Loucy (cell line): ENCODE measurements around the gene MYH14.

ENCODE experiments used
- H2AFZ ChIP-seq: fragments of 200-600 bp; sonication (generic); 2 replicates; pipeline ENCODE4 v1.6.0; 2016; ENCODE audit warnings: antibody characterized with exemption, mild to moderate bottlenecking, low read length, moderate library complexity
- H3F3A ChIP-seq: fragments of 200-600 bp; 2 replicates; pipeline ENCODE4 v1.6.0; 2016; ENCODE audit warnings: antibody characterized with exemption, low read depth, mild to moderate bottlenecking
- H3K27me3 ChIP-seq: fragments of 200-600 bp; sonication (generic); 2 replicates; pipeline ENCODE4 v1.6.1; 2014; ENCODE audit warnings: low read length, mild to moderate bottlenecking; ENCODE audit not compliant: insufficient read depth, poor library complexity, severe bottlenecking
- H3K36me3 ChIP-seq: fragments of 200-600 bp; sonication (generic); 2 replicates; pipeline ENCODE4 v1.6.1; 2016; ENCODE audit warnings: low read length; ENCODE audit not compliant: insufficient read depth
- H3K4me1 ChIP-seq: fragments of 200-600 bp; sonication (generic); 2 replicates; pipeline ENCODE4 v1.5.1; 2014; ENCODE audit warnings: low read length, mild to moderate bottlenecking; ENCODE audit not compliant: insufficient read depth, poor library complexity, severe bottlenecking
- H3K4me2 ChIP-seq: fragments of 200-600 bp; sonication (generic); 2 replicates; pipeline ENCODE4 v1.6.0; 2014; ENCODE audit warnings: antibody characterized with exemption, low read length, low read depth, mild to moderate bottlenecking; ENCODE audit not compliant: poor library complexity, severe bottlenecking
- H3K4me3 ChIP-seq: fragments of 200-600 bp; sonication (generic); 2 replicates; pipeline ENCODE4 v1.5.1; 2014; ENCODE audit warnings: low read length, mild to moderate bottlenecking, mixed read lengths; ENCODE audit not compliant: poor library complexity, severe bottlenecking
- H3K79me2 ChIP-seq: fragments of 200-600 bp; sonication (generic); 2 replicates; pipeline ENCODE4 v1.6.1; 2014; ENCODE audit warnings: low read length; ENCODE audit not compliant: insufficient read depth
- H3K9ac ChIP-seq: fragments of 200-600 bp; sonication (generic); 2 replicates; pipeline ENCODE4 v1.6.0; 2014; ENCODE audit warnings: mild to moderate bottlenecking, low read depth, low read length, moderate library complexity; ENCODE audit not compliant: poor library complexity, severe bottlenecking
- H3K9me2 ChIP-seq: fragments of 200-600 bp; sonication (generic); replicated peaks from 2 replicates; pipeline ENCODE4 v1.6.1; 2016; ENCODE audit warnings: low read depth, low read length, mixed read lengths
- H3K9me3 ChIP-seq: fragments of 200-600 bp; sonication (generic); 2 replicates; pipeline ENCODE4 v1.6.1; 2014; ENCODE audit warnings: mild to moderate bottlenecking, antibody characterized with exemption, low read length, low read depth; ENCODE audit not compliant: insufficient read depth
- H4K20me1 ChIP-seq: fragments of 200-600 bp; sonication (generic); 2 replicates; pipeline ENCODE4 v1.6.0; 2014; ENCODE audit warnings: antibody characterized with exemption, low read length, mild to moderate bottlenecking; ENCODE audit not compliant: insufficient read depth, poor library complexity, severe bottlenecking
- EZH2phosphoT487 ChIP-seq: fragments of 200-600 bp; IDR thresholded peaks from 2 replicates; pipeline ENCODE4 v1.6.1; 2018; ENCODE audit warnings: antibody characterized with exemption, mild to moderate bottlenecking, moderate library complexity, borderline replicate concordance
- TF ChIP-seq, protein P1 (sequence below): fragments of 200-600 bp; sonication (generic); conservative IDR thresholded peaks from 2 replicates; pipeline ENCODE4 v1.5.1; 2014; ENCODE audit warnings: mild to moderate bottlenecking, antibody characterized with exemption, low read length

The MYH14 gene

DNA sequence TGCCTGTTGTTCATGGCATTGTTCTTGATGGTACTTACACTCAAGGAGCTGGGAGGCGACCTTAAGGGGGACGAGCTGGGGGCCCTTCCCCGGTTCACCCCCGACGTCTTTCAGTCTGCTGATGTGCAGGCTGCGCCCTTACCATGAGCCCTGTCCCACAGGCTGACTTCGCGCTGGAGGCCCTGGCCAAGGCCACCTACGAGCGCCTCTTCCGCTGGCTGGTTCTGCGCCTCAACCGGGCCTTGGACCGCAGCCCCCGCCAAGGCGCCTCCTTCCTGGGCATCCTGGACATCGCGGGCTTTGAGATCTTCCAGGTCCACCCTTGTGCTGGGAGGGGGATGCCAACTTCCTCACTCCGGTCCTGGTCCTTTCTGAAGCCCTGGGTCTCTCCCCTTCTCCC, 45.4 kb downstream of the MYH14 start:
- TF ChIP-seq, protein P1, sequence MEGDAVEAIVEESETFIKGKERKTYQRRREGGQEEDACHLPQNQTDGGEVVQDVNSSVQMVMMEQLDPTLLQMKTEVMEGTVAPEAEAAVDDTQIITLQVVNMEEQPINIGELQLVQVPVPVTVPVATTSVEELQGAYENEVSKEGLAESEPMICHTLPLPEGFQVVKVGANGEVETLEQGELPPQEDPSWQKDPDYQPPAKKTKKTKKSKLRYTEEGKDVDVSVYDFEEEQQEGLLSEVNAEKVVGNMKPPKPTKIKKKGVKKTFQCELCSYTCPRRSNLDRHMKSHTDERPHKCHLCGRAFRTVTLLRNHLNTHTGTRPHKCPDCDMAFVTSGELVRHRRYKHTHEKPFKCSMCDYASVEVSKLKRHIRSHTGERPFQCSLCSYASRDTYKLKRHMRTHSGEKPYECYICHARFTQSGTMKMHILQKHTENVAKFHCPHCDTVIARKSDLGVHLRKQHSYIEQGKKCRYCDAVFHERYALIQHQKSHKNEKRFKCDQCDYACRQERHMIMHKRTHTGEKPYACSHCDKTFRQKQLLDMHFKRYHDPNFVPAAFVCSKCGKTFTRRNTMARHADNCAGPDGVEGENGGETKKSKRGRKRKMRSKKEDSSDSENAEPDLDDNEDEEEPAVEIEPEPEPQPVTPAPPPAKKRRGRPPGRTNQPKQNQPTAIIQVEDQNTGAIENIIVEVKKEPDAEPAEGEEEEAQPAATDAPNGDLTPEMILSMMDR: no peak
- TF ChIP-seq EZH2phosphoT487: no peak
- no peak overlapping the region for H2AFZ ChIP-seq
- peaks cover 10% of the 10 kb centered on the region; the same call in 1 of the 2 replicates for H3K9me3 ChIP-seq
- no peaks in the 10 kb centered on the region for H3K4me1 ChIP-seq
- no peaks in the 10 kb centered on the region for H3K27me3 ChIP-seq
- H3K4me2 ChIP-seq: no peak overlapping the region
- no peaks in the 10 kb centered on the region for H3K36me3 ChIP-seq
- H3F3A ChIP-seq: no peaks in the 10 kb centered on the region
- H3K4me3 ChIP-seq: no peak overlapping the region
- H3K9me2 ChIP-seq: no peaks in the 10 kb centered on the region
- H3K9ac ChIP-seq: no peak overlapping the region
- no peaks in the 10 kb centered on the region for H4K20me1 ChIP-seq
- H3K79me2 ChIP-seq: no peaks in the 10 kb centered on the region

DNA sequence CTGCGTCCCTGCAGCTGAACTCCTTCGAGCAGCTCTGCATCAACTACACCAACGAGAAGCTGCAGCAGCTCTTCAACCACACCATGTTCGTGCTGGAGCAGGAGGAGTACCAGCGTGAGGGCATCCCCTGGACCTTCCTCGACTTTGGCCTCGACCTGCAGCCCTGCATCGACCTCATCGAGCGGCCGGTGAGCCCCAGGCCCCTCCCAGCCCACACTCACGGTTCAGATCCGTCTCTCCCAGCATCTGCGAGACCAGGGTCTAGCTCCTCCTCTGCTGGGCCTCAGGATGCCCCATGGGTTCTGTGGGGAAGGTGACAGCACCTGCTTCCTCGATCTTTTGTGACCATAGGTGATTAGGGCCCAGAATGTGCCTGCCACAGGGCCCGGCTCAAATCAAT, 46.2 kb downstream of the MYH14 start:
- H3K9me2 ChIP-seq: no peaks in the 10 kb centered on the region
- H3F3A ChIP-seq: no peaks in the 10 kb centered on the region
- H3K9ac ChIP-seq: no peak overlapping the region
- H3K9me3 ChIP-seq: peaks cover 10% of the 10 kb centered on the region; the same call in 1 of the 2 replicates
- H3K4me2 ChIP-seq: no peak overlapping the region
- no peak overlapping the region for H3K4me3 ChIP-seq
- TF ChIP-seq, protein P1: no peak
- no peak for TF ChIP-seq EZH2phosphoT487
- H3K27me3 ChIP-seq: no peaks in the 10 kb centered on the region
- H4K20me1 ChIP-seq: no peaks in the 10 kb centered on the region
- no peak overlapping the region for H2AFZ ChIP-seq
- H3K4me1 ChIP-seq: no peaks in the 10 kb centered on the region
- H3K79me2 ChIP-seq: no peaks in the 10 kb centered on the region
- no peaks in the 10 kb centered on the region for H3K36me3 ChIP-seq

GRCh38 chr19:50250450-50251136, 47.2 kb downstream of the MYH14 start:
- H4K20me1 ChIP-seq: no peaks in the 10 kb centered on the region
- no peaks in the 10 kb centered on the region for H3K4me1 ChIP-seq
- H3K9ac ChIP-seq: no peak overlapping the region

More at GRCh38 chr19:50250450-50251136, 47.2 kb downstream of the MYH14 start:
- Histone ChIP-seq H3K4me3 (no peak overlapping the region), H3F3A (no peaks in the 10 kb centered on the region), H3K79me2 (no peaks in the 10 kb centered on the region), H3K9me3 (peaks cover 15% of the 10 kb centered on the region; the same call in 1 of the 2 replicates), H3K9me2 (no peaks in the 10 kb centered on the region), H3K36me3 (no peaks in the 10 kb centered on the region), H3K4me2 (no peak overlapping the region), H2AFZ (no peak overlapping the region), H3K27me3 (no peaks in the 10 kb centered on the region)
- TF ChIP-seq EZH2phosphoT487: no peak
- TF ChIP-seq, protein P1: no peak
